NCI-H1048 (cell line): Measurements from ENCODE around the gene CHTF18.
"Not testable (repeated sequence)": the region's sequence is repeated elsewhere in the genome, so short reads cannot be mapped to it uniquely, and the experiment has no call there.

Source experiments
- DNase-seq: peaks from one replicate; lab custom pipeline; 2025; lab: John Stamatoyannopoulos, UW

The CHTF18 gene

GRCh38 chr16:830871-831570, 42.6 kb downstream of the CHTF18 start:
- DNase-seq, result no peak

DNA sequence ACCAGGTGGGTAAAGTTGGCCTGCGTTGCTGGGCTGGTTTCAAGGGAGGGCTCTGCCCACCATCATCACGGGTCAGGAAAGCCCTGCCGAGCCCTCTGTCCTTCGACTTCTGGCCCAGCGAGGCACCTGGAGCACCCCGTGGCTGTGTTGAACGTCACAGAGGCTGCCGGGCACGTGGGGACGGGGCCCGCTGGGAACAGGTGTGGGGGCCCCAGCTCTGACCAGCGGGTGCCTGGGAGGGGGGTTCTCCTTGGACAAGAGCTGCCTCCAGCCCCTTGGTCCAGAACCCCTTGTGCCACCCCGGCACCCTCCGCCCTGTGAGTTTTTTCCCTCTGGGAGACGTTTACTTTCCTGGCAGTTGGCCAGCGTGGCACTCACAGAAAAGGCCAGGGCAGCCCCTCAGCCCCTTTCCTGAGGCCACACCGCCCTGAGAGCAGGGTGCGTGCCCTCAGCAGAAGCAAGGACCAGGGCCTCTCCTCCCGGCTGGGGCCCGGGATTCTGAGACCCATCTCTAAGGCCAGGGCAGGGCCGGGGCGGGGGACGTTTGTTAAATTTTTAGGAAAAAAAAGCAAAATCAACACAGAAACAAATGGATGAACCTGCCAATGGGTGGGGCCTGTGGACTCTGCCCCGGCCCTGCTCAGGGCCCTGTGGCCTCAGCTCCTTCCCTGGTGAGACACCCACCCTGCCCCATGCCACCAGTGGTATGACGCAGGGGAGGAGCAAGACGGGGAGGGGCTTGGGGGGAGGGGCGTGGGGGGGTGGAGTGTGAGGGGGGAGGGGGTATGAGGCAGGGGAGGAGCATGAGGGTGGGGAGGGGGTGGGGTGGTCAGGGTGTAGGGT, 43.4 kb downstream of the CHTF18 start:
- DNase-seq, result no peak

DNA sequence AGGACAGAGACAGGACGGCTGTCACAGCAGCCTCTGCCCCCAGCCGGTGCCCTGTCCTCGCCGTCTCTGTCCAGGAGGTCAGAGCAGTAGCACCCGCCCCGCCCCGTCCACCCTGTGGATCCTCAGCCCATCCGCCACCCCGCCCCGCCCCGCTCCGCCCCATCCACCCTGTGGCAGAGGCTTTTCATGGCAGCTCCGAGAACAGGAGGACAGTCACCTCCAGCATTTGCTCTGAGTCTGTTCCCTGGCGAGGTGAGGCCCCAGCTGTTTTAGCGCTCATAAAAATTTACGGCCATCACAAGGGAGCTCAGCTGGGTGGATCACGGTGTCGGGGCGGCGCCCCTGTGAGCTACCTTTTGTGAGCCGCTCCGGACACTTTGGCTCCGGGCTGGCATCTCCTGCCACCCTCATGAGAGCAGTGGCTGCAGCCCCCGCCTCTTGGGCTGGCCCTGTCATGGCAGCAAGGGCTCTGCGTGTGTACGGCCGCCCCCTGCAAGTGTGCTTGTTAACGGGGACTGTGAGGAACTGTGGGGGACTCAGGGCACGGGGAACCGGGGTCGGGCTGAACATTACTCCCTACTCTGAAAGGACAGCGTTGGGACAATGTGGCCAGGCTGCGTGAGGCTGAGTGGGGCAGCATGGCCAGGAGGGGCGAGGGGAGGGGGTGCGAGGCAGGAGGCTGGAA, 44.4 kb downstream of the CHTF18 start:
- no peak for DNase-seq

DNA sequence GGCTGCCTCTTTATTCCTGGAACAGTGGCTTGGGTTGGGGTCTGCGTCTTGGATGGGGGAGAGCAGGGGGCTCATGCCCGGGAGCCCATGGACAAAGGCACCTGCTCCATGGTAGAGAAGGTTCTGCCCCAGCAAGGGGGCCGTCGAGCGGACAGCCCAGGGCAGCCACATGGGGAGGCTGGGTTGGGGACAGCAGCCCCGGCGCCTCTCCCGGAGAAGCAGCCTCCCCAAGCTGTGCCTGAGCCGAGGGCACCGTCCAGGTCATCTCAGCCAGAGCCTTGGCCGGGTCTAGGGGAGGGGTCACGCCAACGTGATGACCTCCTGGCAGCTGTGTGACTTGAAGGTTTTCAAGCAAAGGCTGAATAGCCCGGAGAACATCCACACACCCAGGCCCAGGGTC, 45.0 kb downstream of the CHTF18 start:
- DNase-seq, result no peak

- no peak for DNase-seq
These were observed 47.0 kb downstream of the CHTF18 start for GRCh38 chr16:835373-835772.

DNA sequence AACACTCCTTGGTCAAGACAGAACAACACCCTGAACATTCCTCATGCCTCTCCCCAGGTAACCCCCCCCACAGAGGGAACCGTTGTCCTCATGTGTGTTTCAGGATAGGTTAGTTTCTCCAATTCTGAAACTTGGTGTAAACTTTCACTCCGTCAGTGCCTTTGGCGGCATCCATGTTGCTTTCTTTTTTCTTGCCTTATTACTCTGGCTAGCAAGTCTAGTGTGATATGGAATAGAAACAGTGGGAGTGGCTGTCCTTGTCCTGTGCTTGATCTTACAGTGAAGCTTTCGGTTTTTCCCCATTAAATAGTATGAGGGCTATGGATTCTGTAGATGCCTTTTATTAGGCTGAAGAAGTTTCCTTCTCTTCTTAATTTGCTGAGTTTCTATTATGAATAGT, 47.8 kb downstream of the CHTF18 start:
- no peak for DNase-seq

DNA sequence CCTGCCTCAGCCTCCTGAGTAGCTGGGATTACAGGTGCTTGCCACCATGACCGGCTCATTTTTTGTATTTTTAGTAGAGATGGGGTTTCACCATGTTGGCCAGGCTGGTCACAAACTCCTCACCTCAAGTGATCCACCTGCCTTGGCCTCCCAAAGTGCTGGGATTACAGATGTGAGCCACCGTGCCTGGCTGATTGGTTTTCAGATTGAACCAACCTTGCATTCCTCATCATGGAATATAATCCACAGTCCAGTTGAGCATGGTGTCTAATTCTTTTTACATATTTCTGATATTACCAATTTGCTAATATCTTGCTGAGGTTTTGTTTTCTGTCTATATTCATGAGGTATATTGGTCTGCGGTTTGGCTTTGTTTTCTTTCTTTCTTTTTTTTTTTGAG, 48.4 kb downstream of the CHTF18 start:
- not testable (repeated sequence) for DNase-seq

DNA sequence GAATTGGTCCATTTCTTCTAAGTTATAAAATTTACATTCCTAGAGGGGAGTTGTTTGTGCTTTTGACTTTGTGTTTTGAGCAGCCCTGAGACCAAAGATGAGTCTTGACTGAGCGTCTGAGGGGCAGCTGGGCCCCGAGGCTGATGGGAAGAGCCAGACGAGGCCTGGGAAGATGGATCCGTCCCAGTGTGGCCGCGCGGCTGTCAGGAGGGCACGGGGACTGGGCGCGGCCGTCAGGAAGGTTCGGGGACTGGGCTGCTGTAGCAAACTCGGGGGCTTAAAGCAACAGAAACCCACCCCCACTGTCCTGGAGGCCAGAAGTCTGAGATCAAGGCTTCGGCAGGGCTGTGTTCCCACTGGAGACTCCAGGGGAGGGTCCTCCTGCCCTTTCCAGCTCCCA, 50.3 kb downstream of the CHTF18 start:
- DNase-seq, result no peak

GRCh38 chr16:839643-840408, 51.4 kb downstream of the CHTF18 start:
- DNase-seq, result no peak

- DNase-seq, result no peak
These were observed 52.4 kb downstream of the CHTF18 start for GRCh38 chr16:840561-841454.

GRCh38 chr16:841455-842060, 53.1 kb downstream of the CHTF18 start:
- DNase-seq, result no peak

GRCh38 chr16:842061-842476, 53.6 kb downstream of the CHTF18 start:
- no peak for DNase-seq

DNA sequence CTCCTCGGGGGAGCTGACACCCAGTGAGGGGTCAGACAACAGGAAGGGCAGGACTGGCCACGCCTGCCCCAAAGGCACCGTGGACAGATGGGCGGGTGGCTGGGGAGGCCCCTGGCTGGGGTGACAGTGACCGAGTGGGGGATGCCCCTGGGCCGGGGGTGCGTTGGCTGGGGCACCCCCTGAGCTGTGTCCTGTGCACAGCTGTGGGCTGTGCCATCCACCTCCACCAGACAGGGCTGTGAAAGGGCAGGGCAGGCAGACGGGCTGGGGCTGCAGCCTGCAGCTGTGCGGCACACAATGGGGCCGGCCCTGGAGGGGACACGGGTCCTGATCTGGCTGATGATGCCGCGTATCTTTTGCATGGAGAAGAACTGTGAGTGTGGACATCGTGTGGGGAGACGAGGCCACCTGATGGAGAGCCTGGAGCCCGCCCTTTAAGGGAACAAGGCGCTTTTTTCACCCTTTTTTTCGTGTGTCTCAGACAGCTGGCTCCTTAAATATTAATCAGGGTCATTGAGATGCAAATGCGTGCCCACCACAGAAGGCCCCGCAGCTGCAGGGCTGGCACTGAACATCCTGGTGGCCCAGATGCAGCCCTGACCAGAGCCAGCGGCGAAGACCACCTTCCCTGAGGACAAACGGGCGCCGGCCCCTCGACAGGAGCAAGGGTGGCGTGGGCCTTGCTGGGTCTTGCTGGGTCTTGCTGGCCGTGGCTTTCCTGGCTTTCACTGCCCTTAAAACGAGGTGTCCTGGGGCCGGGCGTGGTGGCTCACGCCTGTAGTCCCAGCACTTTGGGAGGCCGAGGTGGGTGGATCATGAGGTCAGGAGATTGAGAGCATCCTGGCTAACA, 54.5 kb downstream of the CHTF18 start:
- no peak for DNase-seq

DNA sequence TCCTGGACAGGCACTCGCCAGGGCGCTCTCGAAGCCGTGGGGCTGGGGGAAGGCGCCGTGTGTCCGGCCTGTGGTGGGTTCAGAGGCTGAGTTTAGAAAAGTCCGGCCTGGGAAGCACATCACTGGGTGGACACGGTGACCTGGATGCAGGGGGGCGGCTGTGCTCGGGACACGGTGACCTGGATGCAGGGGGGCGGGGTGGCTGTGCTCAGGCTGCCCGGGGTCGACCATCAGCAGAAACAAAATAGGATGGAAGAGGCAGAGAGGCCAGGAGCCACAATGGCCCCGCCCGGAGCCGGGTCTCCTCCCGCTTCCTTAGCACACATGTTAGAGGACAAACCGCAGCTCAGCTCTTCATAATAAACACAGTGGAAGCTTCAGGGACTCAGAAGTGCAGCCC, 55.4 kb downstream of the CHTF18 start:
- DNase-seq, result no peak

GRCh38 chr16:844638-845350, 56.4 kb downstream of the CHTF18 start:
- DNase-seq, result no peak

- no peak for DNase-seq
These were observed 56.9 kb downstream of the CHTF18 start for GRCh38 chr16:845351-845745.

- DNase-seq, result no peak
These were observed 58.7 kb downstream of the CHTF18 start for GRCh38 chr16:847151-847550.
